HepG2 (cell line): ENCODE data around the gene DLL4. TPM values are rescaled to one million over a fixed set of nuclear protein-coding genes. Genes with fewer than 3 reads are reported as not detected.

Experiments used
- ATAC-seq: fragments of 200-7000 bp; cut with Tn5 transposase; 3 replicates; pipeline ENCODE4 v1.9.1; 2020; ENCODE audit warnings: mild to moderate bottlenecking, moderate library complexity
- BruUV-seq: library from RNA; stranded (reverse); fragments of 400-500 nt; replicated peaks from 2 replicates; lab custom pipeline; 2021; lab: Mats Ljungman, UMichigan
- CTCF ChIA-PET: fragments of 300-600 bp; formaldehyde crosslinking; extraction: SDS; loops from one replicate; lab custom pipeline; 2021; ENCODE audit warnings: low total read pairs, inconsistent platforms, low intra/inter-chr PET ratio; lab: Yijun Ruan, JAX
- POLR2A ChIA-PET: fragments of 350-600 bp; sonication (Branson Sonifier 250); formaldehyde crosslinking; loops from one replicate; lab custom pipeline; 2020; ENCODE audit warnings: antibody characterized with exemption, inconsistent platforms; lab: Yijun Ruan, JAX
- DNase-seq: peaks from one replicate; pipeline ENCODE4 v3.0.0-alpha.2; 2015; ENCODE audit warnings: low spot score
- FAIRE-seq: peaks from 3 replicates; lab custom pipeline; 2011; peaks lifted over from hg19 to GRCh38; lab: Jason Lieb, UNC
- H2AFZ ChIP-seq: one replicate; pipeline ENCODE4 v1.6.1; 2011; ENCODE audit warnings: low read length, inconsistent platforms
- H3K27ac ChIP-seq: fragments of 300-600 bp; 3 replicates; pipeline ENCODE4 v1.8.0; 2011; ENCODE audit warnings: mixed run types, mild to moderate bottlenecking, mixed read lengths, low read length, inconsistent platforms; ENCODE audit not compliant: insufficient read depth; ENCODE audit errors: extremely low read length
- H3K27me3 ChIP-seq, 2 experiments: fragments of 200-600 bp in 1 of 2; 2 replicates in 1 of 2; 3 replicates in 1 of 2; pipeline versions ENCODE4 v1.6.0 to v1.8.0; 2011; ENCODE audit warnings: low read length in 2 of 2, mild to moderate bottlenecking in 2 of 2, moderate library complexity in 2 of 2, inconsistent platforms in 1 of 2; ENCODE audit not compliant: insufficient read depth in 2 of 2, control insufficient read depth in 1 of 2
- H3K36me3 ChIP-seq, 2 experiments: fragments of 200-600 bp in 1 of 2; replicated peaks in 1 of 2; 2 replicates in 1 of 2; 3 replicates in 1 of 2; pipeline versions ENCODE4 v1.5.1 to v1.8.0; 2011; ENCODE audit warnings: low read length in 2 of 2, inconsistent platforms in 1 of 2; ENCODE audit not compliant: insufficient read depth in 2 of 2, control insufficient read depth in 1 of 2
- H3K4me1 ChIP-seq: 2 replicates; pipeline ENCODE4 v1.5.1; 2012; ENCODE audit warnings: low read length, inconsistent platforms; ENCODE audit not compliant: insufficient read depth
- H3K4me2 ChIP-seq: 2 replicates; pipeline ENCODE4 v1.6.0; 2011; ENCODE audit warnings: low read depth, low read length, inconsistent platforms
- H3K4me3 ChIP-seq, 3 experiments: fragments of 200-600 bp in 1 of 3; sonication (generic), shearing (Covaris generic) in 1 of 3; replicated peaks in 1 of 3; 2 replicates each; pipeline ENCODE4 v1.5.1; 2011 to 2016; ENCODE audit warnings: low read length in 3 of 3, inconsistent platforms in 2 of 3, low read depth in 2 of 3, mild to moderate bottlenecking in 2 of 3, control low read depth in 1 of 3, mixed read lengths in 1 of 3; ENCODE audit not compliant: insufficient read depth in 1 of 3
- H3K79me2 ChIP-seq: one replicate; pipeline ENCODE4 v1.6.1; 2011; ENCODE audit warnings: low read length, inconsistent platforms; ENCODE audit not compliant: insufficient read depth
- H3K9ac ChIP-seq: 2 replicates; pipeline ENCODE4 v1.6.0; 2011; ENCODE audit warnings: mild to moderate bottlenecking, low read depth, low read length, inconsistent platforms; ENCODE audit not compliant: insufficient read depth
- H3K9me3 ChIP-seq: 2 replicates; pipeline ENCODE4 v1.5.1; 2012; ENCODE audit warnings: mild to moderate bottlenecking, low read length
- H4K20me1 ChIP-seq: 2 replicates; pipeline ENCODE4 v1.6.0; 2011; ENCODE audit warnings: inconsistent platforms, mild to moderate bottlenecking, low read length, moderate library complexity; ENCODE audit not compliant: insufficient read depth
- ASH2L ChIP-seq: fragments of 300-600, 200-600 bp; sonication (generic); IDR thresholded peaks from 2 replicates; pipeline ENCODE4 v1.7.0; 2017; ENCODE audit warnings: low read depth, mild to moderate bottlenecking, moderate library complexity, mixed read lengths, low read length; ENCODE audit not compliant: insufficient read length
- LCORL ChIP-seq, 2 experiments: fragments of 450-650 bp in 1 of 2; sonication (generic) in 1 of 2; formaldehyde crosslinking in 1 of 2; IDR thresholded peaks; 2 replicates each; pipeline versions ENCODE4 v1.5.0 to v1.6.1; 2017 to 2020; ENCODE audit warnings: antibody characterized with exemption in 1 of 2, missing genetic modification reagents in 1 of 2
- RFX1 ChIP-seq: fragments of 450-650 bp; IDR thresholded peaks from 2 replicates; pipeline ENCODE4 v1.6.1; 2017
- STAT6 ChIP-seq: sonication (generic); formaldehyde crosslinking; IDR thresholded peaks from 2 replicates; pipeline ENCODE4 v1.4.0; 2020; ENCODE audit warnings: missing genetic modification reagents, mild to moderate bottlenecking, borderline replicate concordance
- WGBS: methylation state at CpG from one replicate; pipeline ENCODE4 v1.1.6; 2017; ENCODE audit warnings: low lambda C conversion rate; 5-methylcytosine and 5-hydroxymethylcytosine counted together
- in situ Hi-C: cut with HindIII; loops from 2 replicates; pipeline ENCODE4 v1.10.0; 2017; ENCODE audit warnings: low pct_unique_long_range_greater_than_20kb; ENCODE audit not compliant: extremely low pct_ligation_motif_present
- intact Hi-C: fragments of 100-400 bp; cut with micrococcal nuclease; formaldehyde crosslinking; loops from one replicate; pipeline ENCODE4 v1.10.0; 2022; ENCODE audit not compliant: unreplicated experiment
- polyA plus RNA-seq, 8 experiments: library from polyadenylated mRNA; depleted of rRNA in 3 of 8; stranded (reverse) in 7 of 8; unstranded in 1 of 8; fragments of >200 nt; fragmentation: Illumina TruSeq in 4 of 8; extraction: Trizol in 4 of 8; gene quantifications; 2 replicates each; pipeline versions ENCODE4 v1.2.1 to v1.2.3, GENCODE V29; 2011 to 2016; ENCODE audit warnings: low read depth in 4 of 8, missing spikeins in 1 of 8, mixed read lengths in 1 of 8; ENCODE audit not compliant: insufficient read depth in 1 of 8
- total RNA-seq, 5 experiments: library from RNA; depleted of rRNA; stranded (reverse); fragments of >200 nt; fragmentation: Illumina TruSeq; extraction: Trizol; gene quantifications; 2 replicates each; pipeline ENCODE4 v1.2.3, GENCODE V29; 2016; ENCODE audit warnings: low read depth in 1 of 5
- TF ChIP-seq, protein P1 (sequence below): sonication (generic); formaldehyde crosslinking; IDR thresholded peaks from 2 replicates; pipeline ENCODE4 v1.9.0; 2022; ENCODE audit warnings: low read depth, missing genetic modification reagents
- TF ChIP-seq, protein P2 (sequence below): sonication (generic); formaldehyde crosslinking; IDR thresholded peaks from 2 replicates; pipeline ENCODE4 v1.4.0; 2020; ENCODE audit warnings: missing genetic modification reagents, borderline replicate concordance
- TF ChIP-seq, protein P3 (sequence below): sonication (generic); formaldehyde crosslinking; IDR thresholded peaks from 2 replicates; pipeline ENCODE4 v1.8.1; 2023; ENCODE audit warnings: missing genetic modification reagents, mild to moderate bottlenecking, borderline replicate concordance

DLL4 gene
- total and polyA plus RNA-seq, 2 of the 13 experiments (the other 11 are each of a cell fraction or from before 2014, with no cell fraction given): 0.20 to 0.25 TPM

GRCh38 chr15:40986820-40987219, 57.7 kb downstream of the DLL4 start:
- H3K9me3 ChIP-seq: no peaks in the 10 kb centered on the region
- ChIA-PET CTCF (no interaction called here), POLR2A (no interaction called here)
- H3K27ac ChIP-seq: no peak overlapping the region
- peaks cover 27 to 64% of the 10 kb centered on the region in 2 experiments for H3K36me3 ChIP-seq
- intact Hi-C loops: no loop called here
- ATAC-seq (no peak), FAIRE-seq (no peak)
- no peaks in the 10 kb centered on the region for H4K20me1 ChIP-seq
- WGBS: 98% methylated on average over 7 of the region's 7 CpGs
- H3K4me1 ChIP-seq: no peaks in the 10 kb centered on the region
- no peak overlapping the region for H3K4me2 ChIP-seq
- TF ChIP-seq, protein P1, sequence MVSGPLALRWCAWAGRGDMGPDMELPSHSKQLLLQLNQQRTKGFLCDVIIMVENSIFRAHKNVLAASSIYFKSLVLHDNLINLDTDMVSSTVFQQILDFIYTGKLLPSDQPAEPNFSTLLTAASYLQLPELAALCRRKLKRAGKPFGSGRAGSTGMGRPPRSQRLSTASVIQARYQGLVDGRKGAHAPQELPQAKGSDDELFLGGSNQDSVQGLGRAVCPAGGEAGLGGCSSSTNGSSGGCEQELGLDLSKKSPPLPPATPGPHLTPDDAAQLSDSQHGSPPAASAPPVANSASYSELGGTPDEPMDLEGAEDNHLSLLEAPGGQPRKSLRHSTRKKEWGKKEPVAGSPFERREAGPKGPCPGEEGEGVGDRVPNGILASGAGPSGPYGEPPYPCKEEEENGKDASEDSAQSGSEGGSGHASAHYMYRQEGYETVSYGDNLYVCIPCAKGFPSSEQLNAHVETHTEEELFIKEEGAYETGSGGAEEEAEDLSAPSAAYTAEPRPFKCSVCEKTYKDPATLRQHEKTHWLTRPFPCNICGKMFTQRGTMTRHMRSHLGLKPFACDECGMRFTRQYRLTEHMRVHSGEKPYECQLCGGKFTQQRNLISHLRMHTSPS (CRISPR knock-in tag): no peak
- TF ChIP-seq RFX1: no peak
- TF ChIP-seq, protein P2, sequence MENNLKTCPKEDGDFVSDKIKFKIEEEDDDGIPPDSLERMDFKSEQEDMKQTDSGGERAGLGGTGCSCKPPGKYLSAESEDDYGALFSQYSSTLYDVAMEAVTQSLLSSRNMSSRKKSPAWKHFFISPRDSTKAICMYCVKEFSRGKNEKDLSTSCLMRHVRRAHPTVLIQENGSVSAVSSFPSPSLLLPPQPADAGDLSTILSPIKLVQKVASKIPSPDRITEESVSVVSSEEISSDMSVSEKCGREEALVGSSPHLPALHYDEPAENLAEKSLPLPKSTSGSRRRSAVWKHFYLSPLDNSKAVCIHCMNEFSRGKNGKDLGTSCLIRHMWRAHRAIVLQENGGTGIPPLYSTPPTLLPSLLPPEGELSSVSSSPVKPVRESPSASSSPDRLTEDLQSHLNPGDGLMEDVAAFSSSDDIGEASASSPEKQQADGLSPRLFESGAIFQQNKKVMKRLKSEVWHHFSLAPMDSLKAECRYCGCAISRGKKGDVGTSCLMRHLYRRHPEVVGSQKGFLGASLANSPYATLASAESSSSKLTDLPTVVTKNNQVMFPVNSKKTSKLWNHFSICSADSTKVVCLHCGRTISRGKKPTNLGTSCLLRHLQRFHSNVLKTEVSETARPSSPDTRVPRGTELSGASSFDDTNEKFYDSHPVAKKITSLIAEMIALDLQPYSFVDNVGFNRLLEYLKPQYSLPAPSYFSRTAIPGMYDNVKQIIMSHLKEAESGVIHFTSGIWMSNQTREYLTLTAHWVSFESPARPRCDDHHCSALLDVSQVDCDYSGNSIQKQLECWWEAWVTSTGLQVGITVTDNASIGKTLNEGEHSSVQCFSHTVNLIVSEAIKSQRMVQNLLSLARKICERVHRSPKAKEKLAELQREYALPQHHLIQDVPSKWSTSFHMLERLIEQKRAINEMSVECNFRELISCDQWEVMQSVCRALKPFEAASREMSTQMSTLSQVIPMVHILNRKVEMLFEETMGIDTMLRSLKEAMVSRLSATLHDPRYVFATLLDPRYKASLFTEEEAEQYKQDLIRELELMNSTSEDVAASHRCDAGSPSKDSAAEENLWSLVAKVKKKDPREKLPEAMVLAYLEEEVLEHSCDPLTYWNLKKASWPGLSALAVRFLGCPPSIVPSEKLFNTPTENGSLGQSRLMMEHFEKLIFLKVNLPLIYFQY (CRISPR knock-in tag): no peak
- TF ChIP-seq LCORL (IDR thresholded peaks at IDR 0.05): peak; percentile 68
- TF ChIP-seq LCORL (CRISPR knock-in tag; IDR thresholded peaks at IDR 0.05): no peak
- TF ChIP-seq STAT6 (CRISPR knock-in tag): no peak
- TF ChIP-seq, protein P3, sequence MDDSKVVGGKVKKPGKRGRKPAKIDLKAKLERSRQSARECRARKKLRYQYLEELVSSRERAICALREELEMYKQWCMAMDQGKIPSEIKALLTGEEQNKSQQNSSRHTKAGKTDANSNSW: no peak
- no peak for TF ChIP-seq ASH2L
- TF ChIP-seq, all 625 proteins: peak for 1
- Histone ChIP-seq H3K4me3 (no peak overlapping the region), H3K79me2 (no peaks in the 10 kb centered on the region), H3K27me3 (no peaks in the 10 kb centered on the region), H2AFZ (no peak overlapping the region), H3K9ac (no peak overlapping the region)
- BruUV-seq: no TSS peak
- in situ Hi-C loops: no loop called here
- no peak for DNase-seq
